Activated CD8-positive, alpha-beta memory T cell treated with anti-CD3 and anti-CD28 coated beads, Interleukin-2, amount 50 U/mL, for 1 hour (primary cell): ENCODE data around the gene SLC4A4.

ENCODE experiments used
- DNase-seq: peaks from one replicate; pipeline ENCODE4 v3.0.0-alpha.2; 2020; ENCODE audit errors: extremely low read depth

The SLC4A4 gene

DNA sequence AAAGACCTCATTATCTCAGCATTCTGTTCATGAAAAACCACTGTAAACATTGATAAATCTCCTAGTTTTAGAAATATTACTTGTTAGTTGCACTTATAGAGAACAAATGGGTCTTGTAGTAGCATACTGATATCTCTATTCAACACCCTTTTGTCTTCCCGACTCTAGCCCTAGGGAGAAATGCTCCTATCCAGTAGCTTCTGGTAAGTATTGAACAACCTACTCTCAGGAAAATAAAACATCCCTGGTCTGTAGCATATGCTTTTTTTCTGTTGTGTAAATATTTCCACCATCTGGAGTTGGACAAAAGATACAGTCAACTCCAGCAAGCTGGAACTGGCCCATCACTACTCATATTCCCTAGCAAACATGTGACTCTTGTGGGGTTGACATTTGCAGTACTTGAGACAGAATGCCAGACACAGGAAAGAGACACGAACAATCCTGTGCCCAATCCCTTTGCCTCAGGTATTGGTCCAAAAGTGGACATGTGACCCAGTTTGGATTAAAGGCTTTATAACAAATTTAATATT, 256.8 kb downstream of the SLC4A4 start:
- DNase-seq = no peak

DNA sequence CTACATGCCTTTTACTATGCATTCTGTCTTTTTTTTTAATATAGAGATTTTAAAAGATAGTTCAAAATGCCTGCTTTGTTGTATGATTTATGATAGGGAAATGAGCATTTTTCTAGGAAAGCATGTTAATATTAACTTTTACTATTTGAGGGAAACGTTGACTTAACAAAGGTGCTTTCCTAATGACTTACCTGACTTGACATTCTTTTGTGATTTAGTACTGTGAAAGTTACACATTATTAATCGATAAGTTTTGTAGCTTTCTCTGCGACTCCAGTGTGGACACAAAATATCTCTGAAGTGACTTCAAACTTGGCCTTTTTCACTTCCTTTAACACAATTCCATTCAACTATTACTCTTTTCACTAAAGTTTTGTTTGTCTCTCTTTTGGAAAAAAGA, 260.8 kb downstream of the SLC4A4 start:
- DNase-seq = no peak

DNA sequence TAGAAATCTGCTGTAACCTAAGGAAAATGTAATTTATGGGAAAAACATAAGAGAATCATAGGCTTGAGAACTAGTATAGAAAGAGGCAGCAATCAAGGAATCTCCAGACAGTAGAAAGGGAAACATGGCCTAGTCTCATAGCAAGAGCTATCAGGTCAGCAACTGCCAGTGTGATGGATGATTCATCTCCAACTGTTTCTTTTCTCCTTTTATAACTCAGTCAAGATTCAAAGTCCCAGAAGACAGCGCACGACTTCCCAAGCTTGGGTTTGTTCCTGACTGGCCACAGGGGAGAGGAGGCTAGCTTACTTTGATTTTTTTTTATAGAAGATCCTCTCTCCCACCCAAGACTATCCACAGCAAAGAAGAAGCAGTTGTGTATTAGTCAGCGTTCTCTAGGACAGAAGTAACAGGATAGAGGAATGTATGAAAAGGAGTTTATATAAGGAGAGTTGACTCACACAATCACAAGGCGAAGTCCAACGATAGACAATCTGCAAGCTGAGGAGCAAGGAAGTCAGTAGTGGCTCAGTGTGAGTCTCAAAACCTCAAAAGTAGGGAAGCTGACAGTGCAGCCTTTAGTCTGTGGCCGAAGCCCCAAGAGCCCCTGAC, 263.6 kb downstream of the SLC4A4 start:
- no peak for DNase-seq

DNA sequence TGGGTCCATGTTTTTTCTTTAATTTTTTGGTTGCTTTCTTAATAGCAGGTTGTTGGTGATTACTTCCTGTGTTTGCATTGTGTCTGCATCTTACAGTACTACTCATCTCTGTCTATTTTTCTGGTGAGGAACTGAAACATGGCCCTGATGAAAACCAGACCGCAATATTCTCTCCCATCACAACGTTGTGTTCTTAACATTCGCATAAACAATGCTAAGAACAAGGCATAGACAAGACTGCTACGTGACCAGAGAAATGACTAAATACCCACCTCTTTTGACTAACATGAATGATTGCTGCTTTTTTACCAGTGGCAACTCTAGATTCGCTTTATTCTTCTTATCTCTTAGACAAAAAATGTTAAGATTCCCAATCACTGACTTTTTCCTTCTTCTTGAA, 266.0 kb downstream of the SLC4A4 start:
- no peak for DNase-seq

DNA sequence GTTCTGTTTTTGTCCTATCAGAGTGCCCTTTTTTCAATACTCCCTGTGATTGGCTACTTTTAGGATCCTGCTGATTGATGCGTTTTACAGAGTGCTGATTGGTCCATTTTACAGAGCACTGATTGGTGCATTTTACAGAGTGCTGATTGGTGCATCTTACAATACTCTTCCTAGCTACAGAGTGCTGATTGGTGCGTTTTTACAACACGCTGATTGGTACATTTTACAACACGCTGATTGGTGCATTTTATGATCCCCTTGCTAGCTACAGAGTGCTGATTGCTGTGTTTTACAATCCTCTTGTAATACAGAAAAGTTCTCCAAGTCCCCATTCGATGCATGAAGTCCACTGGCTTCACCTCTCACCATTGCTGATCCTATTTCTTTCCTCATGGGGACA, 268.3 kb downstream of the SLC4A4 start:
- no peak for DNase-seq

DNA sequence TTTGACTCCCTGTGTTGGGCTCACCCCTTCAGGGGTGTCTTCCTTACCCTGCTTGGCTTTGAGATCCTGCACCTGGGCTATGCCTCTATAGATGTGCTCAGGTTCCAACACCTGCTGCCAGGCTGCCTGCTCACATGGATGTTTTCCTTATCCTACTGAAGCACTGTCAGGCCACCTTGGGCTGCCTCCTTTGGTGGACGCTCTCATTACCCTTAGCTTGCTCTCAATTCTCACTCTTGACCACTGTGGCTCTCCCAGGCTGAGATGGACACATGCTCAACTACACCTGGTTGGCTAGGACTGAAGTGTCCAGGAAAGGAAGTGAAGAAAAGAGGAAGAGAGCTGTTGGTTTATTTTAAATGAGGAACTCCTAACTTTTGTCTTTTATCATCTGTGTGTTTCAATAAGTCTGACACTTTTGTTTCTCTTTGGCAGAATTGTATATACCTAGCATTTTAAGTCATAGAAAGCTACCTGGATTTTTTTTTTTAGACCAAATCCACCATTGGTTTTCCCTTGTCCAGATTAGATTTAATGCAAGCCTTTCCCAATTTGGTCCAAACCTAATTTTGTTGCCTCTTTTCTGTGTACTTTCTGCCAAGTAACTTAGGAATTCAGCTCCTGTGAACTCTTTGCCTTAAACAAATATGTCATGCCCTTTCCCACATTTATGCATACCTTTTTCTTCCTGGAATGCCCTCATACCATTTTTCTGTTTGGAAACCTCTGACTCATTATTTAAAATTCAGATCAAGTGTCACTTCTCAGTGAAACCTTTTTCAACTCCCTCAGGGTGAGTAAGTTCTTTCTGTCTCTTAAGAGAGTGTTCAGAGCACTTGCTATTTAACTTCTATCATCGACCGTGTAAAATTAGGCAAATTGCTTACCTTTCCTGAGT, 269.2 kb downstream of the SLC4A4 start:
- no peak for DNase-seq

DNA sequence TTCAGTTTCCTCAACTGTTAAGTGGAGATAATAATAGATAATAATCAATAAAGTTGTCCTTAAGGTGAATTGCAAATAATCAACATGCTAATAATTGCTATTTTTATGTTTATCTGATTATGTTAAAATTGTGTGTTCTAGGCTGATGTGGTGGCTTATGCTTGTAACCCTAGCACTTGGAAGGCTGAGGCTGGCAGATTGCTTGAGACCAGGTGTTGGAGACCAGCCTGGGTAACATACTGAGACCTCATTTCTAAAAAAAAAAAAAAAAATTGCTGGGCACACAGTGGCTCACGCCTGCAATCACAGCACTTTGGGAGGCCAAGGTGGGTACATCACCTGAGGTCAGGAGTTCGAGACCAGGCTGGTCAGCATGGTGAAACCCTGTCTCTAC, 269.9 kb downstream of the SLC4A4 start:
- no peak for DNase-seq

DNA sequence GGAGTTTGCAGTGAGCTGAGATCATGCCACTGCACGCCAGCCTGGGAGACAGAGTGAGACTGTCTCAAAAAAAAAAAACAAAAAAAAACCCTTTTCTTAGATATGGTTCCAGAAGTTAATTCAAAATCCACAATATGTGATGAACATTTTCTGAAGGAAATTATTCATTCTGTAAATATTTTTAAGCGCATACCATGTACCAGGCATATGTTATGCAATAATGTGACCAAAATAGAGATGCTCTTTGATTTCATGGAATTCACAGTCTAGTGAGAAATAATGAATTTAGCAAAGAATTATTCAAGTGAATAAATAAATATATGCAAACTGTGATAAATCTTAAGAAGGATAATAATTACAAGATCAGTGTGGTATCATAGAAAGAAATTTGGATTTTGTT, 270.3 kb downstream of the SLC4A4 start:
- no peak for DNase-seq

DNA sequence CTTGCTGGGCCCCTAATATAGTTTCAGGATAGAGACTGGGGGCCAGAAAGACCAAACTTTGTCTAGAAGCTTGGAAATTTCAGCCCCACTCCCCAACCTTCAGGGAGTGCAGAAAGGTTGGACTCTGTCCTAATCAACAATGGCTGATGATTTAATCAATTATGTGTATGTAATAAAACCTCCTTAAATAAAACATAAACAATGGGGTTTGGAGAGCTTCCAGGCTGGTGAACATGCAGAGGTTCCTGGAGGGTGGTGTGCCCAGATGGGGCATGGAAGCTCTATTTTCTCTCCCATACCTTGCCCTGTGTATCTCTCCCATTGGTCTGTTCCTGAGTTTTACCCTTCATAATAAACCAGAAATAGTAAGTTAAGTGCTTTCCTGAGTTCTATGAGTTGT, 270.8 kb downstream of the SLC4A4 start:
- no peak for DNase-seq

DNA sequence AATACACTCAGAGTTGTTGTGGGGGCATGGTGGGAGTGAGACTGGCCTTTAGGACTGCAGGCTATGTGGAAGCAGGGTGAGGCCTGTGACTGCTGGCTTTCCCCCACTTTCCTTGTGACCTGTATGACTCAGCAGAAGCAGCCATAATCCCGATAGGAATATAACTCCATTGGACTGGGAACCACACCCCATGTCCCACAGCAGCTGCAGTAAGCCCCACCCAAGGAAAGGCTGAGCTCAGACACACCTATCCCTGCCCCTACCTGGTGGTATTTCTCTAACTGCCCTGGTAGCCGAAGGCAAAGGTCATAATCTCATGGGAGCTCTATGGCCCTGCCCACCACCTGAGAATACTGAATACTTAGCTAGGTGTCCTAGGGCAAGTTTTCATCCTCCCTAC, 275.8 kb downstream of the SLC4A4 start:
- no peak for DNase-seq

DNA sequence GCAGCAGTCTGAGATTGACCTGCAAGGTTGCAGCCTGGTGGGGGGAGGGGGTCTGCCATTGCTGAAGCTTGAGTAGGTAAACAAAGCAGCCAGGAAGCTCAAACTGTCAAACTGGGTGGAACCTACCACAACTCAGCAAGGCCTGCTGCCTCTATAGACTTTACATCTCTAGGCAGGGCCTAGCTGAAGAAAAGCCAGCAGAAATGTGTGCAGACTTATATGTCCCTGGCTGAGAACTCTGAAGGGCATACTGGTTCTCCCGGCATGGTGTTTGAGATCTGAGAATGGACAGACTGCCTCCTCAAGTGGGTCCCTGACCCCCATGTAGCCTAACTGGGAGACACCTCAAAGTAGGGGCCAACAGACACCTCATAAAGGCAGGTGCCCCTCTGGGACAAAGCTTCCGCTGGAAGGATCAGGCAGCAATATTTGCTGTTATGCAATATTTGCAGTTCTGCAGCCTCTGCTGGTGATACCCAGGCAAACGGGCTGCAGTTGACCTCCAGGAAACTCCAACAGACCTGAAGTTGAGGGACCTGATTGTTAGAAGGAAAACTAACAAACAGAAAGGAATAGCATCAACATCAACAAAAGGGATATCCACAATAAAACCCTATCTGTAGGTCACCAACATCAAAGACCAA, 277.5 kb downstream of the SLC4A4 start:
- DNase-seq = no peak
